Fibroblast of the aortic adventitia (primary cell): ENCODE measurements around the gene IGSF3. TPM values are rescaled to one million over a fixed set of nuclear protein-coding genes. Genes with fewer than 3 reads are reported as not detected.

Experiments used
- DNase-seq: peaks from one replicate; pipeline ENCODE4 v3.0.0-alpha.2; 2010; ENCODE audit warnings: low read depth
- H3K4me3 ChIP-seq: 2 replicates; pipeline ENCODE4 v1.5.1; 2011; ENCODE audit warnings: low read depth, mild to moderate bottlenecking, control low read depth, low read length, moderate library complexity
- CTCF ChIP-seq: IDR thresholded peaks from 2 replicates; pipeline ENCODE4 v1.5.1; 2011; ENCODE audit warnings: mild to moderate bottlenecking, low read length, control low read depth, inconsistent platforms; ENCODE audit not compliant: insufficient read depth
- total RNA-seq: library from RNA; depleted of rRNA; stranded (reverse); fragments of >200 nt; gene quantifications from 2 replicates; pipeline ENCODE4 v1.2.3, GENCODE V29; 2012; ENCODE audit warnings: low replicate concordance

The IGSF3 gene
- total RNA-seq, 1 donor = 0.27 TPM

DNA sequence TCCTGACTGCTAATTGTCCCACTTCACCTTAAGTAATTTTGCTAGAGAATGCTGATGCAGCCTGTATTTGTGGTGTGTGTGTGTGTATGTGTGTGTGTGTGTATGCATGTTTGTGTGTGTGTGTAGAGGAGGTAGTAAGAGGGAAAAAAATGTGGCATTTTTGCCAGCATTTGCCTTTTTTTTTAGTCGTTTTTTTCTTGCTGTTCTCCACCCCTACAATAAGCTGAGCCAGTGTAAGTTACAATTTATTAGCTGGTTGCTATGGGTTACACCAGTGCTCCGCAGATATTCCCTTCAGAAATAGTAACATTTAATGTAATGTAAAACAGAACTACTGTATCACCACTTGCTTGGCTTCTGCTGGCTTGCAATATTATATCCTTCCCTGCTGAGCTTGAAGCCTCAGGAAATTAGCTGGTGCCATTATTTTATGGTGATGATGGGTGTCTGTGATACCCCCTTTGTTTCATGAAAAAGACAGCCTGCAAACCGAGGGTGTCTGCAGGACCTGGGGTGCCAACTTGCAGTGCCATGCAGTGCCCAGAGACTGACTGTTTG lies 23.4 kb upstream of the IGSF3 start:
- no peak for TF ChIP-seq CTCF
- no peak overlapping the region for H3K4me3 ChIP-seq
- peak; percentile 29 for DNase-seq

- DNase-seq = no peak
- TF ChIP-seq CTCF = no peak
- no peak overlapping the region for H3K4me3 ChIP-seq
Observed at GRCh38 chr1:116690396-116690848, 22.9 kb upstream of the IGSF3 start.

DNA sequence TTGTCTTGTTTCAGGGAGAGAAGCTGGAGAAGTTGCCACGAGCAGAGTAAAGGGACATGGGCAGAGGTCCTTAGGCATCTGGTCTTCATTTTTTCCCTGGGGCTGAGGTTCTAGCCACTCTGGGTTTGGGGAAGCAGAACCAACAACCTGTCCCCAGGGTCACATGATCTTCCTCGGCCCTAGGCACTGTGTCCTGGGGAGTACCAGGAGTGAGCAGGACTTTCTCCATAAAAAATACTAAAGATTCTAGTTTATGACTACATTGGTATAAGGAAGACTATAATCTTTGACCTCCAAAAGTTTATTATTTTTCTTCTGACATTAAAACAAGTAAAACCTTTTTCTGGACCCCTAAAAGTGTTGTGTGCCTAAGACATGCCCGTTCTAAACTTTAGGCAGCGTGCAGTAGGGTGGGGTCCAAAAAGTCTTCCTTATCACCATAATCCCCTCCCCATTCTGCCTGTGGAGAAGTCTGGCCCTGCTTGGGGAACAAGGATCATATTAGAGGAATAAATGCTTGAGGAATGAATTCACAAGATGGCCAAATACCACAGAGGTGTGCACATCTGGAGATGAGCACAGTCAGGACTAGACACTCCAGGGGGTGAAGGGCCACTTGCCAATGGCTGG lies 19.3 kb upstream of the IGSF3 start:
- no peak for DNase-seq
- no peak for TF ChIP-seq CTCF
- no peak overlapping the region for H3K4me3 ChIP-seq

- H3K4me3 ChIP-seq = no peak overlapping the region
- no peak for TF ChIP-seq CTCF
- no peak for DNase-seq
Observed at GRCh38 chr1:116686175-116686574, 18.6 kb upstream of the IGSF3 start.

GRCh38 chr1:116684575-116684974 lies 17.0 kb upstream of the IGSF3 start:
- no peak for DNase-seq
- no peak overlapping the region for H3K4me3 ChIP-seq
- no peak for TF ChIP-seq CTCF

DNA sequence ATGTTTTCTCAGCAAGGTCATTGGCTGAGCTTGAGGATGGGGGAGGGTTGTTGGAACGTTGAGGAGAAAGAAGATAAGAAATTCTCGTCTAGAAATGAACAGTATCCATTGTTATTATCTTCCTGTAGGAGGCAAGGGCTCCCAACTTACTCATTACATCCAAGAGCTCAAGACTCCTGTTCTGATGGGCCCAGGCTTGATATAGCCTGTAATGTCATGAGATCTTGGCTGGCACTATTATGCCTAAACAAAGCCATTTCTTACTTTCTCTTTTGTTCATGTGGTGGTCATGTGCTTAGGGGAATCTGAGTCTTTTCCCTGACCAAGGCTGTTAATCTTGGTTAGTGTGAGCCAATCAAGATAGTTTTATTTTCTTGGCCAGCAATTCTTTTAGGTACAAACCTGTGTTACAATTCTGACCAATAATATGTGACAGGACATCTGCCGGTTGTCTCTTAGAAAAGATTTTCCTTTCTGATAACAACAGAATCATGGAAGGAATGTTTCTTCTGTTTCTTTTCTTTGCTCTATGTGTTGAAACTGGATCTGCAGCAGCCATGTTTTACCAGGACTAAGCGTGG lies 15.2 kb upstream of the IGSF3 start:
- DNase-seq = no peak
- TF ChIP-seq CTCF = no peak
- no peak overlapping the region for H3K4me3 ChIP-seq
